KBM-7 (cell line): ENCODE results near the gene DDX47.

ENCODE experiments used
- DNase-seq: peaks from one replicate; pipeline ENCODE4 v3.0.0-alpha.2; 2015
- in situ Hi-C: fragments of 300-500 bp; cut with MboI; formaldehyde crosslinking; loops from 2 replicates; pipeline ENCODE4 v1.14.3; 2020; ENCODE audit warnings: low sequenced_read_pairs, low pct_unique_long_range_greater_than_20kb, mixed read lengths

DDX47 gene

DNA sequence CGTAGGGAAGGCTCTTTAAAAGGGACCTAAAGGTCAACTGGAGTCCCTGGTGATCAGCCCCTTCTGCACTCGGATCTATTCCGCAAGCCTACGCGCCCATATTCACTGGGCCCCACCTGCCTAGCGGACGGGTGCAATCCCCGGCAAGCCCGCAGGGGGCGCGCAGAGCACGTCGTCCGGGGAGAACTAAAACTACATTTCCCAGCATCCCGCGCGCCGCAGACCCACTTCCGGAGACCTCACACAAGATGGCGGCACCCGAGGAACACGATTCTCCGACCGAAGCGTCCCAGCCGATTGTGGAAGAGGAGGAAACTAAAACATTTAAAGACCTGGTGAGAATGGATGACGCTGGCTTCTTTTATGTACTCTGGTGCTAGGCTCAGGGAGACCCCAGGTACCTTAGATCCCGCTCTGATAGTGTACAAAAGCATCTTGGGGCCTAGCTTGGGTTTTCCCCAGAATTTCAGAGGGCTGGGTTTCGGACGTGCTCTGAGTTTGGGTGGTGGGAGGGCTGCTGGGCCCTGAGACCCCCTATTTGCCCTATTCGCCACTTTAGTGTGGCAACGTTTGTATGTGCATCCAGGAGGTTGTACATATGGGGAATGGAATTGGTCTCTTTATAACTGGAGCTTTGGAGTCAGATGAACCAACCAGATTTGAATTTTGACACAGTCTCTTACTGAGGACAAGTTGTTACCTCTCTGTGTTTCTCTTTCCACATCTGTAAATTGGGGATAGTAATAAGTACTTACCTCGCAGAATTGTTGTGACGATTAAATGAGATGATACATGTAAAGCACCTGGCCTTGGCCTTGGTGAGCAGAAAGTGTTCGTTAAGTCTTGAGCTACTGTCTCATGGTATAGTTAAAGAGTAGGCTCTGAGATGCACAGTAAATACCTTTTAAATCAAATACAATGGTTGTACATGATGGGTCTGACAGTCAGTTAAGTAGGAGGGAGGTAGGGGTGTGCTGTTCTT, at the start of gene DDX47:
DDX47 (plus strand) TSS at position 227 of the 982 bp plus-strand sequence; CDS start at position 249, 22 bp downstream.
- DNase-seq = peak; percentile 95
- in situ Hi-C loops = no loop called here

DNA sequence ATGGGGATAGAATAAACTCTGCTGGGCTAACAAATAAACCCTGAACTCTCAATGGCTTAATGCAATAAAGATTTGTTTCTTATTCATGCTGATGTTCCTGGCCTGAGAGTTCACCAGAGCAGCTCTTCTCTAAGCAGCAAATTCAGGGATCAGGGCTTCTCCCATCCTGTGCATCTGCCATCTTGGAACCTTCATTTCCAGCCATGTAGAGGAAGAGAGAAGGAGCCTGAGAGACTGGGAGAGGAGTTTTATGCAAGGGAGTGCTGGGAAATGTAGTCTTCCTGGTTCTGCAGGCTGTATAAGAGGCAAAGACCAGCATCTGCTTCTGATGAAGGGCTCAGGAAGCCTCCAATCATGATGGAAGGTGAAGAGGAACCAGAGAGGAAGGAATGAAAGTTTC, 48.3 kb upstream of the DDX47 start:
- no peak for DNase-seq
- in situ Hi-C loops = no loop called here

DNA sequence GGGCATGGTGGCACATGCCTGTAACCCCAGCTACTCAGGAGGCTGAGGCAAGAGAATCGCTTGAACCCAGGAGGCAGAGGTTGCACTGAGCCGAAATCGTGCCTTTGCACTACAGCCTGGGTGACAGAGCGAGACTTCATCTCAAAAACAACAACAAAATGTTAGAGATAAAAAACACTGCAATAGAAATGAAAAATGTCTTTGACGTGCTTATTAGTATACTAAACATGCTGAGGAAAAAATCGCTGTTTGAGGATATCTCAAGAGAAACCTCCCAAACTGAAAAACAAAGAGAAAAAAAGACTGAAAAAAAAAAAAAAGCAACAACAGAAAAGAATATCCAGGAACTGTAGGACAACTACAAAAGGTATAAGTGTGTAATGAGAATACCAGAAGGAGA, 42.9 kb upstream of the DDX47 start:
- in situ Hi-C loops = no loop called here
- no peak for DNase-seq

DNA sequence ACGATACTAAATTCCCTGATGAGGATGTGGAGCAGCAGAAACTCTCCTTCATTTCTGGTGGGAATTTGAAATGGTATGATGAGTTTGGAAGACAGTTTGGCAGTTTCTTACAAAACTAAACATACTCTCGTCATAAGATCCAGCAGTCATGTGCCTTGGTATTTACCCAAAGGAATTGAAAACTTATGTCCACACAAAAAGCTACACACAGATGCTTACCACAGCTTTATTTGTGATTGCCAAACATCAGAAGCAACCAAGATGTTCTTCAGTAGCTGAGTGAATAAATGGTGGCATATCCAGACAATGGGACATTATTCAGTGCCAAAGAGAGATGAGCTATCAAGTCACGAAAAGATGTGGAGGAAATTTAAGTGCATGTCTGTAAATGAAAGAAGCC, 38.4 kb upstream of the DDX47 start:
- in situ Hi-C loops = loop anchor here (25.0 kb wide), 1 partner anchor 438 kb away; no protein-coding TSS in a partner anchor
- no peak for DNase-seq

DNA sequence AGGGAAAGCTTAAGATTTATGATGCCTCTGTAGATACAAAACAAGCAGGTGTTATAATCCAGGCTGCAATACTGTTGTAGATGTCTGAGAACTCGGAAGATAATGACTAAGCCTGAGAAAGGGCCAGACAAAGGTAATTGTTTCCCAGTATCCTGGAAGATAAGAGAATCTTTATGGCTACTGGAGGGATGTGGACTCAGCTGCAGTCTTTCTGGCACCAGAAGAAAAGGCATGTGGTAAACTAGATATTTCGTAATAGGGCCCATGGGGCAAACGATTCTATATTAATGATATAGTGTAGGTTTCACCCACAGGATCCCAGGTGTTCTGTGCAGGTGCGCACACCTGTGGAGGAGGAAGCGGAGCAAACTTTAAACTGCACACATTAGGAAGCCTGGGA, 36.9 kb upstream of the DDX47 start:
- DNase-seq = no peak
- in situ Hi-C loops = loop anchor here (25.0 kb wide), 1 partner anchor 436 kb away; no protein-coding TSS in a partner anchor

DNA sequence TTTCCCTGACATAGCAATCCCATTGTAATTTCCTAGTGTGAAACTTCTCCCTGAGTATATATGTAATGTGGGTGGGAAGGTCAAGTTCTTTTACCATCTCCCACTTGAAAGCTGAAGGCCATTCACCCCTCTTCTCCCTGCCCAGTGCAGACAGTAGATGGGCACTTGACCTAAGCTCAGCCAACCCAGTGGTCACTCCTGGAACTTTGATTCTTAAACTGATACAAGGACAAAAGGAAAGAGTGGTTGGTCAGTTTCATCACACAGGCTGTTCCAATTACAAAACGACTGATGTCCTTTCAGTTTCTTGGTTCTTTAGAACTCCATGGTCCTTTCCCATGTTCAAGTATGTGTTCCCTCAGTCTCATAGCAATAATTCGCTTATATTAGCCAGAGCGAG, 36.1 kb upstream of the DDX47 start:
- in situ Hi-C loops = loop anchor here (25.0 kb wide), 1 partner anchor 435 kb away; no protein-coding TSS in a partner anchor
- DNase-seq = no peak

DNA sequence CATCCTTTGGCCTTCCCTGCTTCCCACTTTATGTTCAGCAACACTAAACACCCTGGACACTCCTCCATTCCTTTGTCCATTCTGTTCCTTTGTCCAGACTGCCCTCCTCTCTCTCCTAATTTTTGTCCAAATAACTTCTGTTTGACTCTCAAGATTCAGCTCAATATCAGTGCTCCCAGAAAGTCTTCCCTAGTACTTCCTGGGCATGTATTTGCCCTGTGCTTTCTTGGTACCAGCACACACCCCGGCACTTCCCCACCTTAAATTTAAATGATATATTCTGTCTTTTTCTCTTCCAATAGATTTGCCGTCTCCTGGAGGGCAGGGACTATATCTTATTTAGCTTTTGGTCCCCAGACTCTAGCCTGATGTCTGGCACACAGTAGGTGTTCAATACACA, 34.1 kb upstream of the DDX47 start:
- in situ Hi-C loops = loop anchor here (25.0 kb wide), 1 partner anchor 433 kb away; no protein-coding TSS in a partner anchor
- DNase-seq = no peak

DNA sequence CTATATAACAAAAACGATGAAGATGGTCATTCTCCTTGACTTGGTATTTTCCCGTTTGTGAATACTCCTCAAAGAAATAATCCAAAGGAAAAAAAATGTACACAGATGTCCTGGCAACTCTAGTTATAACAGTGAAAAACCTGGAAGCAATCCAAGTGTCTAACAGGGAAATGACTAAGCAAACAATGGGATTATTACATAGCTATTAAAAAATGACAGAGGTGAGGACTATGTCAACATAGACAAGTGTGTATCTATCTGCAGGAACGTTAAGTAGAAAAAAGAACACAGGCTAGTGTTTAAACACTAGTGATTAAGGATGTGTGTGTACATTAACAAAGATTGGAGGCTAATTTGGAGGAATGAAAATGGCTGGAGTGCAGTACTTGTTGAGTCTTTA, 33.6 kb upstream of the DDX47 start:
- DNase-seq = no peak
- in situ Hi-C loops = loop anchor here (25.0 kb wide), 1 partner anchor 433 kb away; no protein-coding TSS in a partner anchor

DNA sequence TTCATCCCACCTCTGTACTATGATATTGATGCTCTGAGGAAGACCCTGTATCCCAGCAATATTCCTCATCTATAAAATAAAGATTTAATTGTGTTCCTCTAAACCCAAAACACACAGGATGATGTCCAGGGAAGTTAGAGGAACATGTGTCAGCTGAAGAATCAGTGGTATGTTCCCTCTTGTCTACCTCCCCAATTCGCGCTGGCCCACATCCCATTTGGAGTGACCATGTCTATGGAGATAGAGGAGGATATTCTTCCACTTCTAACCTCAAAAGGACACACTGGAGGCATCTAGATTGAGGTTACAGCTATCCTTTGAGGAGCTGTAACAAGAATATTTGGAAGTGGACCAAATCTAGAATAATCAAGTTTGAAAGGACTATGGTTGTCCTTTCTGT, 29.0 kb upstream of the DDX47 start:
- in situ Hi-C loops = loop anchor here (25.0 kb wide), 1 partner anchor 428 kb away; no protein-coding TSS in a partner anchor
- DNase-seq = no peak

DNA sequence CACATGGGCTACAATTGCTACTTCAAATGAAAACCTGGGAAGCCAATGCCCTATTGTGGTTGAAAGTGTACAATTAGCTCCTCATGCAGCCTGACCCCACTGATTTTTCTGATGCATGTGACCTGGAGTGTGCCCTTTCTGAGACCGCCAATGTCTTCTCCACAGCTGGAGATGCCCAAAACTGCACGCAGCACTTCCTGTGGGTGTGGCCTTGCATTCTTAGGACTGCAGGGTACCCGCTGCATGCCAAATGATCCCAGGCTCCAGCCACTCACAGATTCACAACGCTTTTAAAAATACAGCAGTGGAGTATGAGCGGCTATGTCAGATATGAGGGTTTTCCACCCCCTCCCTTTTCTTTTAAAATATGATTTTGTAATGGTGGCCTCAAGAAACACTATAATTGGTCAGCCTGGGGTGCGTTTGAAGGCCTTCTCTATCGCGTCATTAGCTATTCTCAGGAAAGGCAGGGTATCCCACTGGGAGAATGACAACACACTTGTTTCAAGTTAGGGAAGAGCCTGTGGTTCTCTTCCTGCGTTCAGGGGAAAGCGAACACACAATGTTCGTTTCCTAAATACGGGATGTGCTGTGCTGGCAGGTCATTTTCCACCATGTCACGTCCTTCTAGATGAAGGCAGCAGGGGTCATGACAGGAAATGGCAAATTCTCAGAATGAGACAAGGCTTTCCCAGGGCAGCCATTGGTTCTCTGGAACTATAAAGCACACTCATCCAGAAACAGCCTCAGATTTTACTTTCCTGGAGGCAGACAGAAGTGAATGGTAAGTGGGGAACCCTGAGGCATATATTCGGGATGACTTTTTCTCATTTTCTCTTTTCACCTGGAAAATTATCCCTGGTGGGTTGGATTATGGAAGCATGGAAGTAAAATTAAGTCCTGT, 28.0 kb upstream of the DDX47 start, which contains the start of gene APOLD1:
APOLD1 (plus strand) TSS at position 749 of the 904 bp plus-strand sequence; CDS start at position 782, 33 bp downstream.
- no peak for DNase-seq
- in situ Hi-C loops = loop anchor here (25.0 kb wide), 1 partner anchor 427 kb away; no protein-coding TSS in a partner anchor

DNA sequence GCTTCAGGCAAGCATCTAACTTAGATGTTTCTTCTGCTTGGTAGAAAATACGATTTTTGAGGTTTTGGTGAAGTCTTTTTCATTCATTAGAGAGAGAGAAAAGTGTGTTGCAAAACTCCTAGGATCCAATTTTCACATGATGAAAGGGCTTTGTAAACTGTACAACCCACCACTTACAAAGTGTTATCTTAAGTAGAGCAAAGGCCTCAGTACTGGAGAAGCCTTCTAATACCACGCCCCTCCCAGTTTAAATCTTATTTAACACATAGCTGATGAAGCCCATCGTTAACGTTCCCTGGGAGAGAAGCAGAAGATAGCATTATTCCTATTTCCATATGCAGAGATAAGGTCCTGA, 26.8 kb upstream of the DDX47 start:
- in situ Hi-C loops = loop anchor here (25.0 kb wide), 1 partner anchor 426 kb away; no protein-coding TSS in a partner anchor
- no peak for DNase-seq

DNA sequence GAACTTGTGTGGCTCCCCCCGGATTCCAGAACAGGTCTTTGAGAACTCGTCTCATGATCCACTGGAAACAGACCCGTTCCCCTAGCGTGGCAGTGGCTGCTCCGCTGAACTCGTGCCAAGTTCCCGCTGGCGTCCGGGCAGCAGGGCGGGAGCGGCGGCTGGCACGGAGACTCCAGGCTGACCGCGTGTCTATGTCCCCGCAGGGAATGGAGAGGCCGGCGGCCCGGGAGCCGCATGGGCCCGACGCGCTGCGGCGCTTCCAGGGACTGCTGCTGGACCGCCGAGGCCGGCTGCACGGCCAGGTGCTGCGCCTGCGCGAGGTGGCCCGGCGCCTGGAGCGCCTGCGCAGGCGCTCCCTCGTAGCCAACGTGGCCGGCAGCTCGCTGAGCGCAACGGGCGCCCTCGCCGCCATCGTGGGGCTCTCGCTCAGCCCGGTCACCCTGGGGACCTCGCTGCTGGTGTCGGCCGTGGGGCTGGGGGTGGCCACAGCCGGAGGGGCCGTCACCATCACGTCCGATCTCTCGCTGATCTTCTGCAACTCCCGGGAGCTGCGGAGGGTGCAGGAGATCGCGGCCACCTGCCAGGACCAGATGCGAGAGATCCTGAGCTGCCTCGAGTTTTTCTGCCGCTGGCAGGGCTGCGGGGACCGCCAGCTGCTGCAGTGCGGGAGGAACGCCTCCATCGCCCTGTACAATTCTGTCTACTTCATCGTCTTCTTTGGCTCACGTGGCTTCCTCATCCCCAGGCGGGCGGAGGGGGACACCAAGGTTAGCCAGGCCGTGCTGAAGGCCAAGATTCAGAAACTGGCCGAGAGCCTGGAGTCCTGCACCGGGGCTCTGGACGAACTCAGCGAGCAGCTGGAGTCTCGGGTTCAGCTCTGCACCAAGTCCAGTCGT, 26.2 kb upstream of the DDX47 start:
- in situ Hi-C loops = loop anchor here (25.0 kb wide), 1 partner anchor 425 kb away; no protein-coding TSS in a partner anchor
- peak; percentile 78 for DNase-seq

DNA sequence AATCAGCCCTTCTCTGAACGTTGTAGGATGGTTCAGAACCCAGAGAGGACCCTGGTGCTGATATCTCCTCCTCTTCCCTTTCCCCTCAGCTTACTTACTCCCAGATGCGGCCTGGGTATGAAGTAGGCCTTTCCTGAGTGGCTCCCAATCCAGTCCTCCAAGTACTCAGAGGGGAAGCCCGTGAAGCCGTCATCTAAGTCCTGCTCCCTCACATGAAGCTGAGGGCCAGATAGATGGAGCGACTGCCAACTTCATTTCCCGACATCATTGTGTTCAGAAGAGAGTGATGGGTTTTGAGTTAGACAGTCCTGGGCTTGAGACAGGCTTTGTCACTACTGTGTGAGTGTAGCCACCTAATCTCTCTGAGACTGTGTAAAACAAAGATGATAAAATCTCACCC, 25.0 kb upstream of the DDX47 start:
- no peak for DNase-seq
- in situ Hi-C loops = loop anchor here (25.0 kb wide), 1 partner anchor 424 kb away; no protein-coding TSS in a partner anchor

DNA sequence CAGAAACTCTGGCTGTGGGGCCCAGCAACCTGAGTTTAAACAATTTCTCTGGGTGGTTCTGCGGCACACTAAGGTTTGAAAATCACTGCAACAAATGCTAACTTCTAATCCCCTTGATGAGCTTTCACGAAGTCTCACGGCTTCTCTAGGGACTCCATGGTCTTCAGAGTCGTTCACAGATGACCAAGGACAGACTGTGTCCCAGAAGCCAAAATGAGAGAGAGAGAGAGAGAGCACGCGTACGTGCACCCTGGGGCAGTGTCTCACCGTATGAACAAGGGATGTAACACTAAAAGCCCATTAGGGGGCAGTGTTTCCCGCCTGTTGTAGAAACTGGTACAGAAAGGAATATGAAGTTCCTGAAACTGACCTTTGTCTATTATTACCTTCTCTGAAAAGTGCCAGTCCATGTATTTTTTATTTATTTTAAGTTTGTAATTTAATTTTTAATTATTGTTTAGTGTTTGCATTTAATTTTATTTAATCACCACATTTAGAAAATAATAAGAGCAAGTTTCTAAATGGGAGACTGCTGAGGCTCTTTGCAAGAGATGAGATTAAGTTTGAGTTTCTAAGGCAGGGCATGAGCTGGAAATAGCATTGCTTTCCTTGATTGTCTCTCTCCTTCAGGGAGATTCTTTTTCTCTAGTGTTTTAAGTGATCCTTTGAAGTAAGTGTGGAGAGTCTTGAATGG, 24.3 kb upstream of the DDX47 start:
- DNase-seq = peak; percentile 70
- in situ Hi-C loops = loop anchor here (25.0 kb wide), 1 partner anchor 423 kb away; no protein-coding TSS in a partner anchor

DNA sequence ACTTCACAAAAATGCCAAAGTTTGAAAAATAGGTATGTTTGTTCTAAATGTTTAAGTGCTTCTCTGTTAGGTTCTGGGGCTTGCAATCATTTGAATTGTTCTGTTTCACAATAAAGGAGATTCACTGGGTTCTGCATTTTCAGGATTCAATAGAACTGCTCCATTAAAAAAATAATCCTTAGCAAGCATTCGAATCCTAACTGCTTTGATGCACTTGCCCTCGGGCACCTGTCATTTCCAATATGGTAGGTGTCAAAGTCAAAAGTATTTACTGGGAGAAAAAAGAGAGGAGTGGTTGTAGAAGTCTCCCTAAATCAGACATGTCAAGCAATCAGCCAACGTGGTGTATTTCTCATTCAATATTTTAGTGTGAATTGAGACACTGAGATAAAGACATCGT, 22.2 kb upstream of the DDX47 start:
- in situ Hi-C loops = loop anchor here (25.0 kb wide), 1 partner anchor 421 kb away; no protein-coding TSS in a partner anchor
- no peak for DNase-seq

DNA sequence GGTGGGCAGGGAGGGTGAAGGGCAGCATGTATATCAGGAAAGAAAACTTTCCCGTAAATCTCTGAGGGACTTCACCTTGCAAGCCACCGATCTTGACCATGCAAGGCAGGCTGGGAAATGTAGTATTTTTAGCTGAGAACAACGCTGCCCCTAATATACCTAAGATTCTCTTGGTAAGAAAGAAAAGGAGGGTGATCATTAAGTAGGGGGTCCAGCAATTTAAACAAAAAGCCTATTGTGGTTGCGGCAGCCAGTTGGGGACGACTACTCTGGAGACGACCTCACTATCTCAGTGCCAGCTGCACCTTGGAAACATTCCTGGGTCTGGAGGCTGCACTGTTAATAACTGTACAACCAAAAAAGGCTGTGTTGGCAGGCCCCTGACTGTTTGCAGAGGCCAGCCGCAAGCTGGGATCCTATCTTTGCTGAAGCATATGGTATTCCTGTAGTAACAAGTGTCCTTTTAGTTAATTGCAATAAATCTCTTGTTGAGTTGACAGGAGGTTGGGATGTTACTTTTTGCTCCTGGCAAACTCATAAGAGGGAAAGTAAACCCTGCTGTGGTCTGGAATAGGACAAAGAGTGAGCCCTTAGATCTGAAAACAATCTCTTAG, 21.3 kb upstream of the DDX47 start:
- in situ Hi-C loops = loop anchor here (25.0 kb wide), 1 partner anchor 420 kb away; no protein-coding TSS in a partner anchor
- no peak for DNase-seq

DNA sequence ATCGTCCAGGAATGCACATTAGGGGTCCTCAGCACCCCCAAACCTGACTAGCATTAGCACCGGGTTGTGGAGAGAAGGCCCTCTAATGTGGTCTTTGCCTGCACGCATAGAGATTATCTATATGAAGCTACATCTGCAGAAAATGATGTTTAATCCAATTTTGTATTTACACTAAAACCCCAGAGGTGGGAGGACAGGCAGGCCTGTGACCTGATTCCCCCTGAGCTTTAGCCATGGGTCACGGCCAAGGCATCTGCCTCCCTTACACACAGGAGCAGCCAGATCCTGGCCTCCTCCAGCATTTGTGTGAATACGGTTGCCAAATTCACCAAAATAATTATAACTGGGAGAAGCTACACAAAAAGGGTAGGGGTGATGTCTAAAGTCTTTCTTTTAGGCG, 20.7 kb upstream of the DDX47 start:
- in situ Hi-C loops = loop anchor here (25.0 kb wide), 1 partner anchor 420 kb away; no protein-coding TSS in a partner anchor

More for the DNA sequence above, 20.7 kb upstream of the DDX47 start:
- no peak for DNase-seq
